Ectodermal cell (in vitro differentiated cells): ENCODE measurements around the gene PARD3B.

Source experiments
- H3K27ac ChIP-seq: 2 replicates; pipeline ENCODE4 v1.7.0; 2013; ENCODE audit warnings: mild to moderate bottlenecking, low read depth, low read length; ENCODE audit not compliant: insufficient read depth, poor library complexity, severe bottlenecking
- H3K27me3 ChIP-seq: 2 replicates; pipeline ENCODE4 v1.7.0; 2013; ENCODE audit warnings: mild to moderate bottlenecking, low read length; ENCODE audit not compliant: insufficient read depth, control insufficient read depth, poor library complexity, severe bottlenecking
- H3K36me3 ChIP-seq: one replicate; pipeline ENCODE4 v1.7.0; 2013; ENCODE audit warnings: low read length; ENCODE audit not compliant: control insufficient read depth, insufficient read depth
- H3K4me1 ChIP-seq: one replicate; pipeline ENCODE4 v1.7.0; 2013; ENCODE audit warnings: low read length; ENCODE audit not compliant: control insufficient read depth, insufficient read depth
- H3K4me3 ChIP-seq: 2 replicates; pipeline ENCODE4 v1.7.0; 2013; ENCODE audit warnings: low read depth, low read length, control low read depth; ENCODE audit not compliant: insufficient read depth
- H3K9me3 ChIP-seq: 2 replicates; pipeline ENCODE4 v1.7.0; 2013; ENCODE audit warnings: mild to moderate bottlenecking, low read length, moderate library complexity; ENCODE audit not compliant: control insufficient read depth
- WGBS, 2 experiments: methylation state at CpG; one replicate each; pipeline ENCODE4 v1.1.7; 2013; ENCODE audit warnings: missing lambda C conversion rate in 2 of 2; 5-methylcytosine and 5-hydroxymethylcytosine counted together

The PARD3B gene

GRCh38 chr2:205270689-205271088 lies 725.4 kb downstream of the PARD3B start:
- Histone ChIP-seq H3K27ac (no peak overlapping the region), H3K9me3 (no peaks in the 10 kb centered on the region), H3K4me1 (peaks cover 21% of the 10 kb centered on the region), H3K4me3 (no peak overlapping the region), H3K27me3 (no peaks in the 10 kb centered on the region), H3K36me3 (no peaks in the 10 kb centered on the region)
- WGBS, 2 experiments, result 89 to 91% methylated on average over 3 to 4 of the region's 4 CpGs

- no peaks in the 10 kb centered on the region for H3K9me3 ChIP-seq
- no peaks in the 10 kb centered on the region for H3K36me3 ChIP-seq
- WGBS, 2 experiments, result 26 to 29% methylated on average over 2 of the region's 2 CpGs
- peaks cover 22% of the 10 kb centered on the region for H3K4me1 ChIP-seq
- H3K4me3 ChIP-seq, result no peak overlapping the region
- H3K27ac ChIP-seq, result no peak overlapping the region
- H3K27me3 ChIP-seq, result no peaks in the 10 kb centered on the region
These were observed 727.9 kb downstream of the PARD3B start for GRCh38 chr2:205273148-205273547.

- H3K27me3 ChIP-seq, result no peaks in the 10 kb centered on the region
- 93 to 96% methylated on average over 3 of the region's 3 CpGs for WGBS, 2 experiments
These were observed 728.4 kb downstream of the PARD3B start for GRCh38 chr2:205273627-205274026.

GRCh38 chr2:205274801-205275200 lies 729.5 kb downstream of the PARD3B start:
- H3K4me3 ChIP-seq, result no peak overlapping the region
- H3K4me1 ChIP-seq, result peaks cover 22% of the 10 kb centered on the region
- WGBS, 2 experiments, result 30 to 44% methylated on average over 3 of the region's 3 CpGs
- H3K9me3 ChIP-seq, result no peaks in the 10 kb centered on the region
- no peaks in the 10 kb centered on the region for H3K27me3 ChIP-seq
- H3K27ac ChIP-seq, result no peak overlapping the region
- H3K36me3 ChIP-seq, result no peaks in the 10 kb centered on the region

More at GRCh38 chr2:205273627-205274026, 728.4 kb downstream of the PARD3B start:
- Histone ChIP-seq H3K4me3 (no peak overlapping the region), H3K36me3 (no peaks in the 10 kb centered on the region), H3K4me1 (peaks cover 22% of the 10 kb centered on the region), H3K9me3 (no peaks in the 10 kb centered on the region), H3K27ac (no peak overlapping the region)

- Histone ChIP-seq H3K4me1 (peaks cover 22% of the 10 kb centered on the region), H3K36me3 (no peaks in the 10 kb centered on the region), H3K27me3 (no peaks in the 10 kb centered on the region), H3K27ac (peak overlapping the region; percentile 2), H3K4me3 (no peak overlapping the region), H3K9me3 (no peaks in the 10 kb centered on the region)
- WGBS, 2 experiments, result 16 to 34% methylated on average over 11 of the region's 11 CpGs
These were observed 731.0 kb downstream of the PARD3B start for GRCh38 chr2:205276116-205276777.

- WGBS, 2 experiments, result 91 to 94% methylated on average over 5 of the region's 5 CpGs
- Histone ChIP-seq H3K27me3 (no peaks in the 10 kb centered on the region), H3K36me3 (no peaks in the 10 kb centered on the region), H3K27ac (no peak overlapping the region), H3K4me1 (peaks cover 16% of the 10 kb centered on the region), H3K4me3 (no peak overlapping the region), H3K9me3 (no peaks in the 10 kb centered on the region)
These were observed 735.4 kb downstream of the PARD3B start for GRCh38 chr2:205280596-205281236.

- H3K36me3 ChIP-seq, result no peaks in the 10 kb centered on the region
- no peaks in the 10 kb centered on the region for H3K27me3 ChIP-seq
- H3K27ac ChIP-seq, result no peak overlapping the region
- no peaks in the 10 kb centered on the region for H3K9me3 ChIP-seq
- 63 to 84% methylated on average over 5 of the region's 5 CpGs for WGBS, 2 experiments
- H3K4me1 ChIP-seq, result no peaks in the 10 kb centered on the region
- no peak overlapping the region for H3K4me3 ChIP-seq
These were observed 738.5 kb downstream of the PARD3B start for GRCh38 chr2:205283736-205284270.

- Histone ChIP-seq H3K4me3 (no peak overlapping the region), H3K36me3 (no peaks in the 10 kb centered on the region), H3K27ac (no peak overlapping the region), H3K4me1 (no peaks in the 10 kb centered on the region), H3K27me3 (no peaks in the 10 kb centered on the region), H3K9me3 (no peaks in the 10 kb centered on the region)
- WGBS, 2 experiments, result no CpG with 5 or more reads among the region's 1 CpG
These were observed 739.1 kb downstream of the PARD3B start for GRCh38 chr2:205284334-205284733.

GRCh38 chr2:205287316-205287715 lies 742.0 kb downstream of the PARD3B start:
- 92 to 94% methylated on average over 4 of the region's 4 CpGs for WGBS, 2 experiments
- Histone ChIP-seq H3K27me3 (no peaks in the 10 kb centered on the region), H3K36me3 (no peaks in the 10 kb centered on the region), H3K4me3 (no peak overlapping the region), H3K27ac (no peak overlapping the region), H3K9me3 (no peaks in the 10 kb centered on the region), H3K4me1 (no peaks in the 10 kb centered on the region)

GRCh38 chr2:205288686-205289085 lies 743.4 kb downstream of the PARD3B start:
- Histone ChIP-seq H3K27me3 (no peaks in the 10 kb centered on the region), H3K36me3 (no peaks in the 10 kb centered on the region), H3K4me1 (no peaks in the 10 kb centered on the region), H3K9me3 (no peaks in the 10 kb centered on the region), H3K27ac (no peak overlapping the region), H3K4me3 (no peak overlapping the region)
- WGBS, 2 experiments, result 90% methylated on average over 3 of the region's 3 CpGs
